Mammary epithelial cell (primary cell): ENCODE results near the gene LCN2.

Experiments used
- EZH2 ChIP-seq: IDR thresholded peaks from 2 replicates; pipeline ENCODE4 v1.6.1; 2012; ENCODE audit warnings: low read length, inconsistent platforms, borderline replicate concordance
- TF ChIP-seq, protein P1 (sequence below), 2 donors: IDR thresholded peaks in 1 of 2; conservative IDR thresholded peaks in 1 of 2; 2 replicates each; pipeline ENCODE4 v1.5.1; 2011 to 2012; ENCODE audit warnings: inconsistent platforms in 2 of 2, low read length in 2 of 2, mild to moderate bottlenecking in 2 of 2, control low read depth in 1 of 2, low read depth in 1 of 2; ENCODE audit not compliant: insufficient read depth in 1 of 2; ENCODE audit errors: extremely low read depth in 1 of 2

DNA sequence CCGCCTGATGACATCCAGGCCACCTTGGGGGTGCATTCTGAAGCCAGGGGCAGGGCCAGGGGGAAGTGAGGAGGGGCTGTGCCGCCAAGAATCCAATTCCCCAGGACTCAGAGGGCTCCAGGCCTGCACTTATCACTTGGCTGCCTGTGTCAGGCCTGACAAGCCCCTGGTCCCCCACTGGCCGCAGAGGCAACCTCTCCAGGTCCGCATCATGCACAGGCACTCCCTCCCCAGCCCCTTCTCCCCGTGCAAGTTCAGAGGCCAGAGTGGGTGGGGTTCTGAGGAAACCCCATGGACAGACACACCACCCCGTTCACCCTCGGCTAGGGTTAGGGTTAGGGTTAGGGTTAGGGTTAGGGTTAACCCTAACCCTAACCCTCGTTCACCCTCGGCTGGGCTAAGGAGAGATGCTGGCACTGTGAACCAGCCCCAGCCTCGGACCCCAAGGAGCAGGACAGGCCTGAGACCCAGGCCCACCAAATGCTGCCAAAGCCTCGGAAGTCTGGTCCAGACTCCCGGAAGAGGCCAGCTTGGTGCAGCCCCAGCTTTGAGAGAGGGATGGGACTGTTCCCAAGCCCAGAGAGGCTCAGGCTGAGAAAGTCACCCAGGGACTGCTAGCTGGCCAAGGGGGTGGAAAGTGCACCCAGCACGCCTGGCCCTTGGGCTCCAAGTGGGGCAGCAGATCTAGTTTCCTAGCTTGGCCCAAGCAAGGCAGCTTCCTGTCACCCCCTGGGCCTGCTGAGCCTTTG is 4.9 kb downstream of the LCN2 start:
- TF ChIP-seq, protein P1, sequence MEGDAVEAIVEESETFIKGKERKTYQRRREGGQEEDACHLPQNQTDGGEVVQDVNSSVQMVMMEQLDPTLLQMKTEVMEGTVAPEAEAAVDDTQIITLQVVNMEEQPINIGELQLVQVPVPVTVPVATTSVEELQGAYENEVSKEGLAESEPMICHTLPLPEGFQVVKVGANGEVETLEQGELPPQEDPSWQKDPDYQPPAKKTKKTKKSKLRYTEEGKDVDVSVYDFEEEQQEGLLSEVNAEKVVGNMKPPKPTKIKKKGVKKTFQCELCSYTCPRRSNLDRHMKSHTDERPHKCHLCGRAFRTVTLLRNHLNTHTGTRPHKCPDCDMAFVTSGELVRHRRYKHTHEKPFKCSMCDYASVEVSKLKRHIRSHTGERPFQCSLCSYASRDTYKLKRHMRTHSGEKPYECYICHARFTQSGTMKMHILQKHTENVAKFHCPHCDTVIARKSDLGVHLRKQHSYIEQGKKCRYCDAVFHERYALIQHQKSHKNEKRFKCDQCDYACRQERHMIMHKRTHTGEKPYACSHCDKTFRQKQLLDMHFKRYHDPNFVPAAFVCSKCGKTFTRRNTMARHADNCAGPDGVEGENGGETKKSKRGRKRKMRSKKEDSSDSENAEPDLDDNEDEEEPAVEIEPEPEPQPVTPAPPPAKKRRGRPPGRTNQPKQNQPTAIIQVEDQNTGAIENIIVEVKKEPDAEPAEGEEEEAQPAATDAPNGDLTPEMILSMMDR (conservative IDR thresholded peaks at IDR 0.05 in 1 of 2, IDR thresholded peaks at IDR 0.05 in 1 of 2; ENCODE audit: extremely low read depth in 1 of 2, insufficient read depth in 1 of 2, low read depth in 1 of 2, low read length in 2 of 2) = no peak
- TF ChIP-seq EZH2 = no peak
